ENCODE results near the gene RPS6KA3.
"Not testable (repeated sequence)": the region's sequence is repeated elsewhere in the genome, so short reads cannot be mapped to it uniquely, and the experiment has no call there.

The RPS6KA3 gene

DNA sequence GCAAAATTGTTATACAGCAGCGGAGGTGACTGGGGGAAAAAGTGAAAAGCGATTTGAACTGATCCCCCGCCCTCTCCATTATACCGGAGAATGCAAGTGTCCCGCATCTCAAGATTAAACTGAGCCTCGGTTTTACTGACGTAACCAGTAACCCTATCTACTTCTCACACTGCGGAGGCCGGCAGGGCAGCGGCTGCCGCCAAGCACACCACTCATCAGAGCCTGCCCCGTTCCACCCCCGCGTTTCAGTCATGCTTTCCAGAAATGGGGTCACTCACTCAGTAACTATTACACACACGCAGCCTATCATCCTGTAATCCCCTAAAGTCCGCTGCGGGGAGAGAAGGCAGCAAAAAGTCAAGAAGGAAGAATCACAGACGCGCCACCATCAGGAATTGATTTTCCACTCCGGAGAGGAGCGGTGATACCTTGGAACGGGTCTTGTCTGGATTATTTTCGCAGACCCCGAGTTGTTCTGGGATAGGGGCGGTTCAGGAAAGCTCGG is 1.4 kb downstream of the RPS6KA3 start:
- peak; percentile 49 for DNase-seq (ENCODE audit: low spot score)

DNA sequence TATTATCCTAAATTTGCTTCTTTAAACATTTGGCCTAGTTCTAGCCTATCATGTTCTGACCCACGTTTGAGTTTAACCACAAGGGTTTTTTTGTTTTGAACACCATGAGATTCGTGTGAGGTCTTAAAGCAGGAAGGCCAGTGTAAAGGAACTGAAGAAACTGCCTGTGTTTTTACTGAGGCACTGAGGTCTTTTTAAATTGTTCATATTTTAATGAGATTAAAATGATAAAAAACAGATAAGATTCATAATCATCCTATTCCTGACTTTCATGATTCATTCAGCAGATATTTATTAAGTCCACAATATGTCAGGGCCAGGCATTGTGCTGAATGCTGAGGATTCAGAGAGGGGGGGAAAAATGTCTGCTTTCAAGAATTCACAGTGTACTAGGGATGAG is 3.2 kb downstream of the RPS6KA3 start:
- DNase-seq (ENCODE audit: low spot score) = no peak

DNA sequence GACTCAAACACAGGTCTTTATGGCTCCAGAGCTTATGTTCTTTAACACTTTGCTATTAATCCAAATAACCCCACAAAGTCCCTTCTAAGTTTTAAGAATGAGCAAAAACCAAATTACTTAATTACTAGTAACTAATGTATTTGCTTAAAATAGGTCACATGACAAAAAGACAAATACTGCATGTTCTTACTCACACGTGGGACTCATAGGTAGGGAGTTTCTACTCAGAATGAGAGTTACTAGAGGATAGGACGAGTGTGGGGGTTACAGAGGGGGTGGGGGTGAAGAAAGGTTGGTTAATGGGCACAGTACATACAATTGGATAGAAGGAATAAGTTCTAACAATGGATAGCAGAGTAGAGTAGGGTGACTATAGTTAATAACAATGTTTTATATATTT is 5.8 kb downstream of the RPS6KA3 start:
- DNase-seq (ENCODE audit: low spot score) = no peak

DNA sequence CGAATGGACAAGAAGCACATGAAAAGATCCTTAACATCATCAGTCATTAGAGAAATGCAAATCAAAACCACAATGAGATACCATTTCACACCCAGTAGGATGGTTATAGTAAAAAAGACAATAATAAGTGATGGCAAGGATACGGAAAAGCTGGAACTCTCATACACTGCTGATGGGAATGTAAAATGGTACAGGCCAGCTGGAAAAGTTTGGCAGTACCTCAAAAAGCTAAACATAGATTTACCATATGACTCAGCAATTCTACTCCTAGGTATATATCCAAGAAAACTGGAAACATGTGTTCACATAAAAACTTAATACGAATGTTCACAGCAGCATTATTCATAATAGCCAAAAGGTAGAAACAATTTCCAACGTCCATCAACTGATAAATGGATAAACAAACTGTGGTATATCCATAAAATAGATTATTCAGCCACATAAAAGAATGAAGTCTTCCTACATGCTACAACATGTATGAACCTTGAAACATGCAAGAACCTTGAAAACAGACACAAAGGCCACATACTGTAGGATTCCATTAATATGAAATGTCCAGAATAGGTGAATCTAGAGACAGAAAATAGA is 11.9 kb downstream of the RPS6KA3 start:
- DNase-seq (ENCODE audit: low spot score) = no peak

DNA sequence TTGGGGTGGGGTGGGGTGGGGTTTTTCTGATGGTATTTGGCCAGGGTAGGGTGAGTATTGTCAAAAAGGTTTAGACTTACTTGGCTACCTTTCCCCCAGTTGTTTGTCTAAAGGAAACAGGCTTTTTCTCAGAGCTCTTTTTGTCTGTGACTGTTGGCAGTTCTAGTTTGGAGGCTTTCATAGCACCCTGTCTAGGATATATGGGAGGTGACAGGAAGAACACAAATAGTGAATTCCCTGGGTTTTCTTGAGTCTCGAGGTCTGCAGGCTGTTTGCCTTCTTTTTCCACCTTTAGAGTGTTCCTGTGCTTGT is 13.5 kb downstream of the RPS6KA3 start:
- DNase-seq (ENCODE audit: low spot score) = no peak

DNA sequence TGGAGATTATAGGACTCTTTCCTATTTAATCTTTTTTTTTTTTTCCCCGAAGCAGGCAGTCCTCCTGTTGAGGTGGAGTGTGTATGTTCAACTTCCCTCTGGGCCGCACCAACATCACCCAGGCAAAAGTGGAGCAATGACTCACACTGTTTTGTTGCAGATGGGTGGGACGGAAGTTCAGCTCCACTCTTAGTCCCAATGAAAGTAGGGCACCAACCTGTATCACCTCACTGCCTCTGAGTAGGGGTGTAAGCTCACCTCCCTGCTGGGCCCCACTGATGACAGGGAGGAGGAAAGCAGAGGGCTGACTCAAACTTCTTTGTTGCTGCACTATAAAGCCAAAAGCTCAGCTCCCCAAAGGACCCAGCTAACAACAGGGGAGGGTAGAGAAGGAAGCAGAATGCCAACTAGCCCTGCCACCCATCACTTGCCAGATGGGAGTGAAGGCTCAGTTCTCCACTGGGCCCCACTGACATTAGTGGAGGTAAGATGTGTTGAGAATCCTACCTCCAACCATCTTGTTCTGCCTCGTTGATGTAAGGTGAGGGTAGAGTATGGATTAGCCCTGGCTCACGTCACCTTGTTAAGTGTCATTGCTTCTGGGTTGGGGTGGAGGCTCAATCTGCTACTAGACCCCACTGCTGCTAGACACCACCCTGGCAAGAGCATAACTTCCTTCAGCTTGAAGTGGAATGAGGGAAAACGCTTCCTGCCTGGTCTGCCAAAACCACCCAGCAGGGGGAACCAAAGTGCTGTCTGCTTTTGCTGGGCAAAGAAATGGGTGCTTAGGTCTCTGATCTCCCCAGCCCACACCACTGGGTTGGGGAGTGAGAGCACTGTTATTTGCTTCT is 14.1 kb downstream of the RPS6KA3 start:
- no peak for DNase-seq (ENCODE audit: low spot score)

DNA sequence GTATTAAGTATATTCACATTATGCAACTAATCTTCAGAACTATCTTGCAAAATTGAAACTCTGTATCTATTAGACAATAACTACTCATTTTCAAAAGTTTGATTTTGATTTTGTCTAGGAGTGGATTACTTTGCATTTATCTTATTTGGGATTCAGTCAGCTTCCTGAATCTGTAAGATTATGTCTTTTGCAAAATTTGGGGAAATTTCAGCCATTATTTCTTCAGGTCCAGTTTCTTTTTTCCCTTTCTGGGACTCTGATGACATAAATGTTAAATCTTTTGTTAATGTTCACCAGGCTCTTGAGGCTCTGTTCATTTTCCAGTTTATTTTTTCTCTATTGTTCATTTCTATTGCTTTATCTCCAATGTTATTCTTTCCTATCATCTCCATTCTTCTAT is 15.0 kb downstream of the RPS6KA3 start:
- no peak for DNase-seq (ENCODE audit: low spot score)

DNA sequence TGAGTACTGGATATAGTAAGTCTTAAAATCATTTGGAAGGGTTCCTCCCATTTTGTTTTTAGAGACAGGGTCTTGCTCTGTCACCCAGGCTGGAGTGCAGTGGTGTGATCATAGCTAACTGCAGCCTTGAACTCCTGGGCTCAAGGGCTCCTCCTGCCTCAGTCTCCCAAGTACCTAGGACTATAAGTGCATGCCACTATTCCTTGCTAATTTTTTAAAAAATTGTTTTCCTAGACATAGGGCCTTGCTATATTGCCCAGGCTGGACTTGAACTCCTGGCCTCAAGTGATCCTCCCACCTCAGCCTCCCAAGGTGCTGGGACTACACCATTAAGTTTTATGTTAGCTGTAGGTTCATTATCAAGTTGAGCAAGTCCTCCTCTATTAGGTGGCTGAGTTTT is 16.6 kb downstream of the RPS6KA3 start:
- not testable (repeated sequence) for DNase-seq (ENCODE audit: low spot score)

DNA sequence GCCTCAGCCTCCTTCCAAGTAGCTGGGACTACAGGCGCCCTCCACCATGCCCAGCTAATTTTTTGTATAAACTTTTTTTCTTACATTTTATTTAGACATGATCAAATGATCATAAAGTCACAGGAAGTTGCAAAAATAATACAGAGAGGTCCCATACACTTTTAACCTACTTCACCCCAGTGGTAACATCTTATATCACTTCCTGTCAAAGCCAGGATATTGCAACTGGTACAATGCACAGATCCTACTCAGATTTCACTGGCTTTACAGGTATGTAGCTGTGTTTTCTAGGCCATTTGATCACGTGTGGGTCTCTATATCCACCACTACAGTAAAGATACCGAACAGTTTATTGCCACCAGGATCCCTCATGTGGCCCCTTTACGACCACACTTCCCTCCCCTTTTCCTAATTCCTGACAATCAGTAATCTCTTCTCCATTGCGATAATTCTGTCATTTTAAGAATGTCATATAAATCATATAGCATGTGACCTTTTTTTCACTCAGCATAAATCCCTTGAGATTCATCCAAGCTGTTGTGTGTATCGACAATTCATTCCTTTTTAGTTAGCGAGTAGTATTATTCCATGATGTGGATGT is 18.0 kb downstream of the RPS6KA3 start:
- no peak for DNase-seq (ENCODE audit: low spot score)

DNA sequence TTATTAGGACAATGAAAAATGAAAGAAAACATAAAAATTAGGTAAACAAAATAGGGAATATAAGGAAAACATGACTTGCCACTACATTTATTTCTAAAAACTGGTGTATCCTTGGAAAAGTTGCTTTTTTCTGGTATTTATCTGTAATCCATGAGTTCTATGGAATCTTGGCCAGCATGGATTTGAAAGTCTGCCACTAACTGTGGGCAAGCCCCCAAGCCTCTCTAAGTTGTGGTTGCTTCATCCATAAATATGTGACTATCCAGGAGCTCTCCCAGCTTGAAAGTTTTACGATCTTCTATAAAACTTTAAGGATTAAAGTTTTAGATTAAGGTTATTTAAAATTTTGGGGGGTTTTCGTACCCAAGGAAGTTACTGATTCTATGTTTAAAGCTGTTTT is 21.8 kb downstream of the RPS6KA3 start:
- no peak for DNase-seq (ENCODE audit: low spot score)

DNA sequence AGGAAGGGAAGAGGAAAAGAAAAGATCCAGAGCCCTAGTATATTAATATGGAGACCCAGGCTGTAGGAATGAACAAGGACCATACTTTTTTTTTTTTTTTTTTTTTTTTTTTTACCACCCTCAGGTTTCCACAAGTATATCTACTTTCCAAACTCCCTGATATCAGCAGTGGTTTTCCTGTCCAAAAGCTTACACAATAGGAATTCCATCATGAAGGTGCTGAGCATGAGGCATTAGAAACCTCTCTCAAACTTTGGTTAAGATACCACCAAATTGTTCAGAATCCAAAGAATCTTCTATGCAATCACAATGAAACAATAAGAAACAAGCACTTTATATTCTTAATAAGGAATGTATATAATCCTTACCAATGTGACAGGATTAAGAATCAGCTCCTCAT is 26.5 kb downstream of the RPS6KA3 start:
- DNase-seq (ENCODE audit: low spot score) = no peak

DNA sequence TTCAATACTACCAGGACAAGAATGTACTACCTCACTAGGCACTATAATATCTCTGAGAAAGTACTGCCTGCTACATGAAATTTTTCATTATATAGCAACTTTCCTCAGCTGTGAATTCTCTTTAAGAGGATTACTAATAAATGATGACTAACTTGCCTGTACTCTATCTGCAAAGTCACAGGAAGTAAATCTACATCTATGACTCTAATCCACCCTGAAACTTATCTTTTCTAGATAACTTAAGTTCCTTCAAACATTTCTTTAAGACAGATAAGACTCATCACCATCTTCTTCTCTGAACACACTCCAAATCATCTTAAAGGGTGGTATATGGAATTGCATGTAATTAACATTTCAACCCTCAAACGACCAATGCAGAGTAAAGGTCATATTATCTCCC is 28.8 kb downstream of the RPS6KA3 start:
- no peak for DNase-seq (ENCODE audit: low spot score)

DNA sequence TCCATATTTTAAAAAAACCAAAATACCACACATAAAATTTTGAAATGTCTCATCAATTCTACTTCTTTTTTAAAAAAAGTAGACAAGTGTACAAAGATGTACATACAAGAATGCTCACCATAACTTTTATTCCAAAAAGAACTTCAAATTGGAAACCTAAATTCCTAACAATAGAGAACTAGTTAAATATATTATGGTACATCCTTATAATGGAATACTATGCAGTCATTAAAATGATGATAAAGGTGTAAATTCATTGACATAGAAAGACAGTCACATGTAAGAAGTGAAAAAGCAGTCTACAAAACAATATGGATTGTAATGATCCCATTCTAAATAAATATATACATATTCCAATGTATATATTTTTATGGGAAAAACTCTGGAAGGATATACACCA is 31.0 kb downstream of the RPS6KA3 start:
- no peak for DNase-seq (ENCODE audit: low spot score)

DNA sequence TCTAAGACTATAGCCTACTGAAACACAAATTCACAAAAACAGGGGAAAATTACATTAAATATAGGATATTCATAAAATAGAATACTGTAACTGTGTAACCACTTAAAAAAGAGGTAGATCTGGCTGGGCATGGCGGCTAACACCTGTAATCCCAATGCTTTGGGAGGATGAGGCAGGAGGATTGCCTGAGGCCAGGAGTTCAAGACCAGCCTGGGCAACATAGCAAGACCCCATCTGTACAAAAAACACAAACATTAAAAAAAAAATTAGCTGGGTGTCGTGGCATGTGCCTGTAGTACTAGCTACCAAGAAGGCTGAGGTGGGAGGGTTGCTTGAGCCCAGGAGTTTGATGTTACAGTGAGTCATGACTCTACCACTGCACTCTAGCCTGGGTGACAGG is 33.4 kb downstream of the RPS6KA3 start:
- no peak for DNase-seq (ENCODE audit: low spot score)

DNA sequence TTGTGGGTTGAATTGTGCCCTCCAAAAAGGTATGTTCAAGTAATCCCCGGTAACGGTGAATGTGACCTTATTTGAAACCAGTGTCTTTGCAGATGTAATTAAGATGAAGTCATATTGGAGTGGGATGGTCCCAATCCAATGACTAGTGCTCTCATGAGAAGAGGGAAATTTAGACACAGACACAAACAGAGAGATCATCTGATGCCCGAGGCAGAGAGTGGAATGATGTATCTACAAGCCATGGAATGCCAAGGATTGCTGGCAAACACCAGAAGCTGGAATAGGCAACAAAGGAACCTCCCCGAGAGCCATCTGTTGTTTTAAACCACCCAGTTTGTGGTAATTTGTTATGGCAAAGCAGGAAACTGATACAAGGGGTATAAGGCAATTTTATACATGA is 35.1 kb downstream of the RPS6KA3 start:
- peak; percentile 87 for DNase-seq (ENCODE audit: low spot score)

DNA sequence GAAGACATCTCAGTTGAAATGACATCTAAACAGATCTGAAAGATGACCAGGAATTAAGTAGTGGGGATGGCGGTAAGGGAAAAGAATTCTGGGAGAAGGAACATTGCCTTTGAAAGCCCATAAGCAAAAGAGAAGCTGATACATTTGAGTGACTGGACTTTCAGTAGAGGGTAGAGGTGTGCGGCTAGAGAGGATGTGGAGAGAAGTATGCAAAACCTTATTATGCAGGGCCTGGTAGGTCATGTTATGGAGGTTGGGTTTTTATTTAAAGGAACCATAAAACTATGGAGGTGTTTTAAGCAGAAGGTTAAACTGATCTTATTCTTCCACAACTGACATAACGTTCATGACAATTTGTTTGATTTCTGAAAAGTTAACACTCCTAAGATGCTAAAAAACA is 36.3 kb downstream of the RPS6KA3 start:
- no peak for DNase-seq (ENCODE audit: low spot score)

DNA sequence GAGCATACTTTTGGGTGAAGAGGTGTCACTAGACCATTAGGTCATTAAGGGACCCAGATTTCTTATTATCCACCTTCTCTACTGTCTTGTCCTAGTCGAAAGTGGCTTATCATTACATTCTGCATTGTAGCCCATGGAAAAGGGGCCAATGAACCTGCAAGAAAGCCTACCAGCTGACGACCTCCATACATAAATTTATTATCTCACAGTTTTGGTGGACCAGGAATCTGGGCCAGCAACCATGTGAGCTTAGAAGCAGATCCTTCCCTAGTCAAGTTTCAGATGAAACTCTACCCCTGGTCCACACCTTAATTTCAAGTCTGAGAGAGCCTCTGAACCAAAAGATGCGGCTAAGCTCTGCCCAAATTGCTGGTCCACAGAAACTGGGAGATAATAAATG is 37.6 kb downstream of the RPS6KA3 start:
- no peak for DNase-seq (ENCODE audit: low spot score)

DNA sequence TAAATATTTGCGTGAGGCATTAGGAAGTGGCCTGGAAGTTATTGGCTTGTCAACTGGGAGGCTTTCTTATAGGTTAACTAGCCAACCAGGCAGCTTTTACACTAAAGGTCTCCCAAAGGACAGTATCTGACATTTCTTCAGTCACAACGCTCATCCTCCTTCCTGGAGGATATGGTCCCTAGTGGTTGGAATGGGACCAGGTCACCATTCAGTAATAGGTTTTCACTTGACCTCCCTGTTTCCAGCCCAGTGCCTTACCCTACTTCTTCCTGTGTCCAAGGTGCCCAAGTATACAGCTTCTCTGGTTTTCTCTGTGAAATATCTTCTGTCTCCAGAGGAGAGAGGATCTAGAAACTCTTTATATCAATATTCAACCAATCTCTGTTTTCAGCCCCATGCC is 38.5 kb downstream of the RPS6KA3 start:
- DNase-seq (ENCODE audit: low spot score) = no peak

DNA sequence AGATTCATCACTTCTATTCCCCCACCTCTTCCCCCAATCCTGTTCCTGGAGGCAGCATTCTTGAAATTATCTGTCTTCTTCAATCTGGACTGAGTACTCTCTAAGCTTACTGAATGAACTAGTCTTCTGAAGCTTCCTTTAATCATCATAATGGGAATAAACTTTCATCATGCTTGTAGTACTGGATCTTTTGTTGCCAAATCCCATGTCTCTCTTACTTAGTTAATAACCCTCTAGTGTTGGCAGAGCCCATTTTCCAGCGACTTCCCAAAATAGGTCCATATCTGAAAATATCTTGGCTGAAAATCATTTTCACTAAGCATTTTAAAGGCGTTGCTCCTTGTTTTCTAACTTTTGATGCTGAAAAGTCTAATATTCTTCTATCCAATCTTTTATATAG is 39.6 kb downstream of the RPS6KA3 start:
- DNase-seq (ENCODE audit: low spot score) = peak; percentile 13

DNA sequence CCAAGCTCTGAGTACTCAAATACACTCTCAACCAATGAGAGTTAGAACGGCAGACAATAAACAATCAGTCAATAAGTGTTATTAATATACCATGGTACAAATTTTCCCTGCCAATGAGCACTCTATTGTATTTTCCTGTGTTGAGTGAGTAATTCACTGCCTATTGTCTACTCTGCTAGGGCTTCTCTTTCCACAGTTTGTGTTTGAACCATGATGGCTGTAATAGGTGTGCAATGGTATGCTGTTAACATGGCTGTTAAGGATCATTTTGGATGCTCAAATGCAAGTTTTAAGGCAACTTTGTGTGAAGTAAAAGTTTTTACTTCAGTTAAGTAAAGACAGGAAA is 41.2 kb downstream of the RPS6KA3 start:
- no peak for DNase-seq (ENCODE audit: low spot score)

DNA sequence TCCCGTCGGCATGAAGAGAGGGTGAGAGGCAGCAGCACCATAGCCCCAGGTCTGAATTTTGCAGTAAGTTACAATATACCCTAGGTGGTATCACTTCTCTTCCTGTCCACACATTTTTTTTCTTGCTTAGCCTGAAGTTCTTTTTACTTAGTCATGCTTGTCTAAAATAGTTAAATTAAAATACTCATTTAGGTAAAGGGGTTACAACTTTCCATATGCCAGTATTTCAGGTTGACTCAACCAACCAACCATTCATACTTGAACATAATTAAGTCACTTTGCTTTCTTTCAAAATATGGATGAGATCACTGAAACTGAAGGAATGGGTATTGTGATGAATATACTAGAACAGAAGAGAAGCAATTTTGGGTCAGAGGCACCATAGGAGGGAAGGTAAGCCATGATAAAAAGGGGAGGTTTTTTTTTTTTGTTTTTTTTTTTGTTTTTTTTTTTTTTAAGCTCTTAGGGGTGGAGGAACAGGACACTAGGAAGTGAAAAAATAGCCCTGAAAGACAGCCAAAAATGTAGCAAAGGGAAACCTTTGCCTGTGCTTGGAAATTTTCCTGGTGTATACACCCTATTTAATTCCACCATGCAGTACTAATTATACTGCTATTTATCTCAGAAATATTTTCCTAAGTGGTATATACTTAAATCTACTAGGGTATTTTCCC is 41.8 kb downstream of the RPS6KA3 start:
- peak; percentile 64 for DNase-seq (ENCODE audit: low spot score)

DNA sequence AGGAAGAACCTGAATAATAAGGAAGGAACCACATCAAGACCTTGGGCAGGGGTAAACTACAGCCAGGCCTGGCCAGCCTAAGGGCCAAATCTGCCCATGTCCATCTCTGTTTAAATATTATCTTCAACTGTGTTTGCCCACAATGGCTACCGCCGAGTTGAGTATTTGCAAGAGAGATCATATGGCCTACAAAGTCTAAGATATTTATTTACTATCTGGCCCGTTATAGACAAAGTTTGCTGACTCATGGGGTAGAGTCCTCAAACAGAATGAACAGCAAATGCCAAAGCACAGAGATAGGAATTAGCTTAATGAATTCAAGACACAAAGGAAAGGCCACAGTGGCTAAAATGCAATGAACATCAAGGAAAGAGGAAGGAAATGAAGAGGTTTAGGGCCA is 44.8 kb downstream of the RPS6KA3 start:
- no peak for DNase-seq (ENCODE audit: low spot score)

Data from cerebellar cortex (tissue), 1 donor.